SK-N-SH (cell line): ENCODE data around the gene COL8A2. TPM values are rescaled to one million over a fixed set of nuclear protein-coding genes. Genes with fewer than 3 reads are reported as not detected.

ENCODE experiments used
- CTCF ChIA-PET: fragments of 300-600, 350-600 bp; formaldehyde crosslinking; extraction: SDS; loops from one replicate; lab custom pipeline; 2021; lab: Yijun Ruan, JAX
- POLR2A ChIA-PET: fragments of 350-600 bp; sonication (Branson Sonifier 250); formaldehyde crosslinking; extraction: SDS; loops from one replicate; lab custom pipeline; 2020; ENCODE audit warnings: antibody characterized with exemption, inconsistent platforms; lab: Yijun Ruan, JAX
- DNase-seq: peaks from one replicate; pipeline ENCODE4 v3.0.0; 2012
- H2AFZ ChIP-seq: fragments of 200-600 bp; sonication (generic); 2 replicates; pipeline ENCODE4 v1.8.1; 2016; ENCODE audit warnings: antibody characterized with exemption, mild to moderate bottlenecking, low read depth
- H3F3A ChIP-seq: fragments of 200-600 bp; sonication (generic); replicated peaks from 2 replicates; pipeline ENCODE3; 2016; ENCODE audit warnings: antibody characterized with exemption, mild to moderate bottlenecking; ENCODE audit not compliant: insufficient read depth
- H3K27ac ChIP-seq, 2 experiments: fragments of 200-500 bp in 1 of 2; fragments of 200-600 bp in 1 of 2; sonication (Bioruptor generic) in 1 of 2; sonication (generic), shearing (Covaris generic) in 1 of 2; 2 replicates each; pipeline versions ENCODE4 v1.5.1 to v1.6.1; 2014 to 2016; ENCODE audit warnings: low read depth in 2 of 2, inconsistent platforms in 1 of 2, low read length in 1 of 2, mild to moderate bottlenecking in 1 of 2, mixed read lengths in 1 of 2
- H3K27me3 ChIP-seq: fragments of 200-600 bp; sonication (generic), shearing (Covaris generic); 2 replicates; pipeline ENCODE4 v1.6.1; 2016; ENCODE audit warnings: mixed run types; ENCODE audit not compliant: insufficient read depth
- H3K36me3 ChIP-seq, 2 experiments: fragments of 200-500 bp in 1 of 2; fragments of 200-600 bp in 1 of 2; sonication (Bioruptor generic) in 1 of 2; sonication (generic) in 1 of 2; replicated peaks in 1 of 2; 2 replicates each; pipeline versions ENCODE3 to v1.5.1; 2014 to 2016; ENCODE audit warnings: low read length in 1 of 2, mild to moderate bottlenecking in 1 of 2; ENCODE audit not compliant: insufficient read depth in 2 of 2, control insufficient read depth in 1 of 2
- H3K4me1 ChIP-seq, 2 experiments: fragments of 200-500 bp in 1 of 2; fragments of 200-600 bp in 1 of 2; sonication (Bioruptor generic) in 1 of 2; sonication (generic), shearing (Covaris generic) in 1 of 2; 2 replicates each; pipeline versions ENCODE4 v1.5.1 to v1.6.1; 2014 to 2016; ENCODE audit warnings: low read depth in 1 of 2, low read length in 1 of 2, mixed run types in 1 of 2; ENCODE audit not compliant: insufficient read depth in 2 of 2, control insufficient read depth in 1 of 2
- H3K4me2 ChIP-seq: fragments of 200-600 bp; sonication (generic), shearing (Covaris generic); 2 replicates; pipeline ENCODE4 v1.6.1; 2017; ENCODE audit warnings: mixed run types
- H3K4me3 ChIP-seq, 2 experiments: fragments of 200-500 bp in 1 of 2; fragments of 200-600 bp in 1 of 2; sonication (Bioruptor generic) in 1 of 2; sonication (generic), shearing (Covaris generic) in 1 of 2; 2 replicates each; pipeline versions ENCODE4 v1.5.1 to v1.8.1; 2014 to 2016; ENCODE audit warnings: low read depth in 2 of 2, inconsistent platforms in 1 of 2, low read length in 1 of 2, mild to moderate bottlenecking in 1 of 2, mixed read lengths in 1 of 2, moderate library complexity in 1 of 2
- H3K79me2 ChIP-seq: fragments of 200-600 bp; sonication (generic); 2 replicates; pipeline ENCODE4 v1.8.1; 2017; ENCODE audit warnings: mild to moderate bottlenecking; ENCODE audit not compliant: insufficient read depth
- H3K9ac ChIP-seq: fragments of 200-600 bp; sonication (generic); 2 replicates; pipeline ENCODE4 v1.6.1; 2017; ENCODE audit warnings: mixed run types
- H3K9me2 ChIP-seq: fragments of 200-600 bp; sonication (generic); 2 replicates; pipeline ENCODE4 v1.6.1; 2017; ENCODE audit warnings: mixed run types
- H3K9me3 ChIP-seq: fragments of 200-600 bp; sonication (generic); 2 replicates; pipeline ENCODE4 v1.6.1; 2017; ENCODE audit warnings: mixed run types, mild to moderate bottlenecking, moderate library complexity
- H4K20me1 ChIP-seq: fragments of 200-600 bp; sonication (generic); 2 replicates; pipeline ENCODE4 v1.6.1; 2017; ENCODE audit warnings: mild to moderate bottlenecking, mixed run types; ENCODE audit not compliant: insufficient read depth
- EP300 ChIP-seq, 2 experiments: IDR thresholded peaks; 2 replicates each; pipeline versions ENCODE4 v1.4.0 to v1.6.1; 2012; ENCODE audit warnings: borderline replicate concordance in 1 of 2, low read depth in 1 of 2, low read length in 1 of 2
- EZH2phosphoT487 ChIP-seq: fragments of 200-600 bp; sonication (generic); IDR thresholded peaks from 2 replicates; pipeline ENCODE4 v1.6.1; 2017; ENCODE audit warnings: low read depth, mixed run types, mild to moderate bottlenecking, antibody characterized with exemption, moderate library complexity, borderline replicate concordance
- FOSL2 ChIP-seq: IDR thresholded peaks from 2 replicates; pipeline ENCODE4 v1.4.0; 2012; ENCODE audit warnings: low read depth, mild to moderate bottlenecking, moderate library complexity, borderline replicate concordance
- FOXJ3 ChIP-seq: sonication (generic); formaldehyde crosslinking; IDR thresholded peaks from 2 replicates; pipeline ENCODE4 v1.5.1; 2020; ENCODE audit warnings: mild to moderate bottlenecking, missing genetic modification reagents
- GABPA ChIP-seq: IDR thresholded peaks from 2 replicates; pipeline ENCODE4 v1.4.0; 2012; ENCODE audit warnings: low read depth, mild to moderate bottlenecking
- IRF3 ChIP-seq: fragments of 150-350 bp; IDR thresholded peaks from 2 replicates; pipeline ENCODE4 v1.6.1; 2016; ENCODE audit warnings: mild to moderate bottlenecking, low read depth, low read length
- JUND ChIP-seq: IDR thresholded peaks from 2 replicates; pipeline ENCODE4 v1.4.0; 2012
- MAX ChIP-seq: IDR thresholded peaks from 2 replicates; pipeline ENCODE4 v1.4.0; 2012; ENCODE audit warnings: low read depth
- MEF2A ChIP-seq: IDR thresholded peaks from 2 replicates; pipeline ENCODE4 v1.4.0; 2012; ENCODE audit warnings: low read depth, borderline replicate concordance
- MXI1 ChIP-seq: IDR thresholded peaks from 2 replicates; pipeline ENCODE4 v1.6.1; 2012; ENCODE audit warnings: mild to moderate bottlenecking, low read depth, low read length, improper control_type of control experiment
- PBX3 ChIP-seq: IDR thresholded peaks from 2 replicates; pipeline ENCODE4; 2012
- POLR2AphosphoS5 ChIP-seq: IDR thresholded peaks from 2 replicates; pipeline ENCODE4 v1.6.1; 2012; ENCODE audit warnings: low read depth, low read length
- RAD21 ChIP-seq: IDR thresholded peaks from 2 replicates; pipeline ENCODE4 v1.6.1; 2012; ENCODE audit warnings: mild to moderate bottlenecking, low read length
- RXRA ChIP-seq: IDR thresholded peaks from 2 replicates; pipeline ENCODE4 v1.4.0; 2012; ENCODE audit warnings: low read depth, mild to moderate bottlenecking, borderline replicate concordance
- SMC3 ChIP-seq: IDR thresholded peaks from 2 replicates; pipeline ENCODE4 v1.6.1; 2012; ENCODE audit warnings: low read depth, low read length, improper control_type of control experiment
- TAF1 ChIP-seq: IDR thresholded peaks from 2 replicates; pipeline ENCODE4 v1.6.1; 2012; ENCODE audit warnings: low read depth, mild to moderate bottlenecking, low read length, moderate library complexity, borderline replicate concordance
- TEAD4 ChIP-seq: IDR thresholded peaks from 2 replicates; pipeline ENCODE4 v1.4.0; 2012; ENCODE audit warnings: mild to moderate bottlenecking, borderline replicate concordance; ENCODE audit not compliant: insufficient read depth
- USF1 ChIP-seq: IDR thresholded peaks from 2 replicates; pipeline ENCODE4 v1.4.0; 2012; ENCODE audit warnings: low read depth, borderline replicate concordance
- YY1 ChIP-seq: IDR thresholded peaks from 2 replicates; pipeline ENCODE4 v1.4.0; 2012; ENCODE audit warnings: low read depth, mild to moderate bottlenecking
- ZBTB33 ChIP-seq: IDR thresholded peaks from 2 replicates; pipeline ENCODE4 v1.4.0; 2012; ENCODE audit warnings: low read depth, borderline replicate concordance
- WGBS: methylation state at CpG from one replicate; pipeline ENCODE4 v1.1.6; 2017; ENCODE audit warnings: low lambda C conversion rate; 5-methylcytosine and 5-hydroxymethylcytosine counted together
- polyA plus RNA-seq, 3 experiments: library from polyadenylated mRNA; depleted of rRNA; stranded (reverse); fragments of >200 nt; gene quantifications; 2 replicates each; pipeline ENCODE4 v1.2.3, GENCODE V29; 2012

COL8A2 gene
- polyA plus RNA-seq, 1 of the 3 experiments (the other 2 are of a cell fraction): 3.1 TPM

GRCh38 chr1:36107394-36107793 lies 17.6 kb downstream of the COL8A2 start:
- Histone ChIP-seq H3K9me2 (no peaks in the 10 kb centered on the region), H3K4me1 (peaks cover 6 to 13% of the 10 kb centered on the region in 2 experiments; a peak in 3 of 4 replicates), H3F3A (peaks cover 2% of the 10 kb centered on the region), H3K36me3 (no peaks in the 10 kb centered on the region), H3K4me2 (no peak overlapping the region), H3K9me3 (no peaks in the 10 kb centered on the region), H3K9ac (no peak overlapping the region), H3K4me3 (no peak overlapping the region), H3K27me3 (no peaks in the 10 kb centered on the region), H3K27ac (no peak overlapping the region), H2AFZ (no peak overlapping the region), H3K79me2 (no peaks in the 10 kb centered on the region), H4K20me1 (no peaks in the 10 kb centered on the region)
- ChIA-PET POLR2A (interaction anchor here (0.7 kb wide), 1 partner anchor 11 kb away, joined by 4 read pairs; no protein-coding TSS in a partner anchor), CTCF (interaction anchor here (0.9 to 32.6 kb wide), 3 partner anchors 7 to 41 kb away, joined by 4 to 700 read pairs (median 6); partner anchors contain the start of gene TRAPPC3)
- TF ChIP-seq MAX (no peak), POLR2AphosphoS5 (no peak), IRF3 (no peak), TEAD4 (no peak), PBX3 (no peak), MXI1 (no peak), SMC3 (no peak), RXRA (no peak), GABPA (no peak)
- 89% methylated on average over 3 of the region's 9 CpGs for WGBS
- DNase-seq: no peak

- Histone ChIP-seq H3K36me3 (no peaks in the 10 kb centered on the region), H3K9me2 (no peaks in the 10 kb centered on the region), H3F3A (peaks cover 2% of the 10 kb centered on the region), H2AFZ (no peak overlapping the region), H3K4me3 (no peak overlapping the region), H3K9ac (no peak overlapping the region), H3K4me2 (no peak overlapping the region), H3K27ac (no peak overlapping the region), H3K27me3 (no peaks in the 10 kb centered on the region), H3K9me3 (no peaks in the 10 kb centered on the region), H3K79me2 (no peaks in the 10 kb centered on the region), H3K4me1 (peaks cover 6 to 13% of the 10 kb centered on the region in 2 experiments; a peak in 3 of 4 replicates), H4K20me1 (no peaks in the 10 kb centered on the region)
- ChIA-PET CTCF (interaction anchor here (0.8 to 32.6 kb wide), 5 partner anchors 8 to 180 kb away, joined by 3 to 700 read pairs (median 5); partner anchors contain the start of gene TRAPPC3), POLR2A (no interaction called here)
- WGBS: 52% methylated on average over 4 of the region's 5 CpGs
- no peak for DNase-seq
- no peak for TF ChIP-seq MXI1
- no peak for TF ChIP-seq RAD21
- TF ChIP-seq USF1: no peak
- no peak for TF ChIP-seq JUND
- no peak for TF ChIP-seq EP300 (IDR thresholded peaks at IDR 0.05; ENCODE audit: borderline replicate concordance in 1 of 2, low read depth in 1 of 2, low read length in 1 of 2)
- no peak for TF ChIP-seq TAF1
- no peak for TF ChIP-seq FOSL2
- TF ChIP-seq FOXJ3 (CRISPR knock-in tag): no peak
- no peak for TF ChIP-seq EZH2phosphoT487
- no peak for TF ChIP-seq ZBTB33
- TF ChIP-seq YY1: no peak
- no peak for TF ChIP-seq POLR2AphosphoS5
- no peak for TF ChIP-seq MEF2A
Measured at GRCh38 chr1:36106269-36106668, 18.8 kb downstream of the COL8A2 start.
